Measurements from ENCODE around the gene THAP11. TPM values are rescaled to one million over a fixed set of nuclear protein-coding genes. Genes with fewer than 3 reads are reported as not detected.

Gene THAP11
- total RNA-seq, 4 donors from 2014 or later = 21.2 to 36.9 (median 34.0) TPM

GRCh38 chr16:67885976-67886375 is 43.9 kb downstream of the THAP11 start:
- no peak for TF ChIP-seq CTCF (IDR thresholded peaks at IDR 0.05; ENCODE audit: low read depth)

DNA sequence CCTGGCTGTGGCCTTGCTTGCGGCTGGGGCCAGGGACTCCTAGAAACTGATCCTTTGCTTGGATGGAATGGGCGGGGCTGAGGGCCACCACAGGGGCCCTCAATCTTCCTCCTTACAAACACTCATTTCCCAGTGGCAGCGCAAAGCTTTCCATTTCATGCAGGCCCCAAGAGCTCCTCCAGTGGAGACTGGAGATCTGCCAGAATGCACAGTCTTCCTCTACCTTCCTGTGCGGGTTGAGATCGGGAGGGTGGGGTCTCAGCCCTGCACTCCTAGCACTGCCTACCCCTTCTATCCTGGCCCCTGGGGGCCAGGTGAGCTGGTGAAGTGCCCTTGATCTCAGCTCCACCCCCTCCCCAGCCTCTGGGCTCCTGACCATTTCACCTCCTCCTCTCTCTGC is 44.3 kb downstream of the THAP11 start:
- TF ChIP-seq CTCF (IDR thresholded peaks at IDR 0.05; ENCODE audit: low read depth) = no peak

GRCh38 chr16:67888331-67888730 is 46.2 kb downstream of the THAP11 start:
- no peak for TF ChIP-seq CTCF (IDR thresholded peaks at IDR 0.05; ENCODE audit: low read depth)

- TF ChIP-seq CTCF (IDR thresholded peaks at IDR 0.05; ENCODE audit: low read depth) = no peak
Measured at GRCh38 chr16:67892375-67892774, 50.3 kb downstream of the THAP11 start.

- no peak for TF ChIP-seq CTCF (IDR thresholded peaks at IDR 0.05; ENCODE audit: low read depth)
Measured at GRCh38 chr16:67892899-67893742, 51.0 kb downstream of the THAP11 start, which contains the start of gene PSKH1. PSKH1 (plus strand) TSS chr16:67893254; CDS start chr16:67908750, 15,496 bp downstream.

Small RNA genes within 50 kb of the gene (small RNA-seq; reads per million reads assigned to genes)
- gene AC040162.2 (not detected), gene NRN1L (not detected)

Other genes starting within 250 kb of the THAP11 start
- 1 to 10 TPM in 1 of 4 donors, under 1 TPM in 2, not detected in 1; 0.38 to 2.0 (median 0.44) TPM for gene CARMIL2, start 197.2 kb upstream of the THAP11 start, total RNA-seq
- gene ACD, start 182.1 kb upstream of the THAP11 start, total RNA-seq = 10 to 100 TPM in 3 of 4 donors, 1 to 10 TPM in 1; 8.0 to 19.2 (median 14.9) TPM
- 1 to 10 TPM; 2.8 to 5.4 (median 4.8) TPM for gene PARD6A, start 181.4 kb upstream of the THAP11 start, total RNA-seq
- gene ENKD1, start 175.6 kb upstream of the THAP11 start, total RNA-seq = 10 to 100 TPM in 3 of 4 donors, 1 to 10 TPM in 1; 6.2 to 17.6 (median 16.0) TPM
- gene C16orf86, start 175.5 kb upstream of the THAP11 start, total RNA-seq = 10 to 100 TPM in 2 of 4 donors, 1 to 10 TPM in 1, under 1 TPM in 1; 0.98 to 14.5 (median 10.7) TPM
- 10 to 100 TPM in 3 of 4 donors, 1 to 10 TPM in 1; 9.1 to 21.1 (median 13.6) TPM for gene GFOD2, start 123.0 kb upstream of the THAP11 start, total RNA-seq
- gene RANBP10, start 35.8 kb upstream of the THAP11 start, total RNA-seq = 10 to 100 TPM in 1 of 4 donors, 1 to 10 TPM in 3; 8.1 to 11.7 (median 9.3) TPM
- gene TSNAXIP1, start 35.4 kb upstream of the THAP11 start, total RNA-seq = 1 to 10 TPM in 2 of 4 donors, under 1 TPM in 1, not detected in 1; 0.88 to 1.5 (median 1.0) TPM
- gene NUTF2, start 4.6 kb downstream of the THAP11 start, total RNA-seq = 10 to 100 TPM; 56.5 to 98.2 (median 75.4) TPM
- 10 to 100 TPM; 22.8 to 48.0 (median 30.8) TPM for gene CENPT, start 5.4 kb downstream of the THAP11 start, total RNA-seq
- gene EDC4, start 30.7 kb downstream of the THAP11 start, total RNA-seq = 10 to 100 TPM; 21.0 to 47.5 (median 28.3) TPM
- gene NRN1L, start 42.6 kb downstream of the THAP11 start, total RNA-seq = 1 to 10 TPM in 3 of 4 donors, not detected in 1; 1.3 to 7.2 (median 2.5) TPM
- 10 to 100 TPM in 2 of 4 donors, 1 to 10 TPM in 2; 7.0 to 28.4 (median 10.9) TPM for gene PSKH1, start 50.9 kb downstream of the THAP11 start, total RNA-seq
- gene CTRL, start 89.5 kb downstream of the THAP11 start, total RNA-seq = 1 to 10 TPM in 1 of 4 donors, under 1 TPM in 2, not detected in 1; 0.85 to 4.1 (median 0.88) TPM
- 10 to 100 TPM; 10.3 to 45.8 (median 39.9) TPM for gene PSMB10, start 94.5 kb downstream of the THAP11 start, total RNA-seq
- 10 to 100 TPM in 2 of 4 donors, 1 to 10 TPM in 2; 7.9 to 16.2 (median 10.5) TPM for gene LCAT, start 101.8 kb downstream of the THAP11 start, total RNA-seq
- gene SLC12A4, start 126.3 kb downstream of the THAP11 start, total RNA-seq = 10 to 100 TPM; 36.2 to 77.2 (median 36.9) TPM
- gene DPEP3, start 138.2 kb downstream of the THAP11 start, total RNA-seq = under 1 TPM in 1 of 4 donors, not detected in 3; 0.22 TPM
- 10 to 100 TPM in 1 of 4 donors, 1 to 10 TPM in 2, under 1 TPM in 1; 0.98 to 28.7 (median 9.5) TPM for gene DPEP2, start 157.2 kb downstream of the THAP11 start, total RNA-seq
- not detected for gene DPEP2NB, start 173.6 kb downstream of the THAP11 start, total RNA-seq
- 1 to 10 TPM; 6.2 to 8.5 (median 7.2) TPM for gene DDX28, start 180.9 kb downstream of the THAP11 start, total RNA-seq
- 10 to 100 TPM in 2 of 4 donors, 1 to 10 TPM in 2; 6.4 to 19.8 (median 9.8) TPM for gene DUS2, start 181.0 kb downstream of the THAP11 start, total RNA-seq
- 10 to 100 TPM; 39.9 to 47.6 (median 45.5) TPM for gene NFATC3, start 243.1 kb downstream of the THAP11 start, total RNA-seq

Measured in subcutaneous adipose tissue (tissue), 4 donors.